Stomach (tissue), 9 donors: ENCODE measurements around the gene STRBP. TPM values are rescaled to one million over a fixed set of nuclear protein-coding genes. Genes with fewer than 3 reads are reported as not detected.

Source experiments
- DNase-seq, 2 donors: peaks; one replicate each; pipeline versions ENCODE4 v3.0.0 to v3.0.0-alpha.2; 2013 to 2019
- H3K27ac ChIP-seq, 5 donors: fragments of 200-600 bp in 4 of 5; sonication (generic) in 4 of 5; one replicate each; pipeline ENCODE4 v1.5.1; 2013 to 2019; ENCODE audit warnings: mild to moderate bottlenecking in 1 of 5, moderate library complexity in 1 of 5
- H3K27me3 ChIP-seq, 3 donors: fragments of 200-600 bp; sonication (generic); one replicate each; pipeline ENCODE4 v1.5.1; 2017 to 2019; ENCODE audit warnings: mixed run types in 1 of 3
- H3K36me3 ChIP-seq, 4 donors: fragments of 200-600 bp; sonication (generic); 1 replicate in 3 of 4; 2 replicates in 1 of 4; pipeline ENCODE4 v1.5.1; 2016 to 2019
- H3K4me1 ChIP-seq, 4 donors: fragments of 200-600 bp; sonication (generic); one replicate each; pipeline ENCODE4 v1.5.1; 2016 to 2019
- H3K4me3 ChIP-seq, 4 donors: fragments of 200-600 bp; sonication (generic) in 3 of 4; one replicate each; pipeline ENCODE4 v1.5.1; 2016 to 2019; ENCODE audit warnings: mild to moderate bottlenecking in 1 of 4
- H3K9me3 ChIP-seq, 4 donors: fragments of 200-600 bp; sonication (generic); one replicate each; pipeline ENCODE4 v1.5.1; 2016 to 2019
- EP300 ChIP-seq: sonication (generic); formaldehyde crosslinking; IDR thresholded peaks from one replicate; pipeline ENCODE4 v1.6.1; 2017; ENCODE audit warnings: antibody characterized with exemption
- POLR2A ChIP-seq, 4 donors: fragments of 450-650 bp; IDR thresholded peaks; one replicate each; pipeline ENCODE4 v1.6.1; 2016; ENCODE audit warnings: antibody characterized with exemption in 4 of 4, control low read depth in 2 of 4, mild to moderate bottlenecking in 1 of 4, moderate library complexity in 1 of 4
- POLR2AphosphoS5 ChIP-seq, 3 donors: sonication (generic); formaldehyde crosslinking; IDR thresholded peaks; one replicate each; pipeline ENCODE4 v1.6.1; 2016; ENCODE audit warnings: antibody characterized with exemption in 3 of 3
- WGBS, 5 donors: extraction: QIAGEN DNeasy Blood & Tissue Kit in 3 of 5; methylation state at CpG; one replicate each; pipeline versions ENCODE4 v1.1.5 to v1.1.7; 2013 to 2018; 5-methylcytosine and 5-hydroxymethylcytosine counted together
- intact Hi-C: fragments of 100-400 bp; cut with DNase I; formaldehyde crosslinking; loops from one replicate; pipeline ENCODE4 v1.15.1; 2023; ENCODE audit warnings: low total_unique reads
- polyA plus RNA-seq, 3 donors: library from polyadenylated mRNA; stranded (reverse); fragments of 200-250 nt; gene quantifications; one replicate each; pipeline ENCODE4 v1.2.3, GENCODE V29; 2013
- total RNA-seq, 5 donors: library from RNA; depleted of rRNA; stranded (reverse); fragments of >200 nt; gene quantifications; one replicate each; pipeline versions ENCODE4 v1.1.0 to v1.2.3, GENCODE V29; 2014 to 2016
- TF ChIP-seq, protein P1 (sequence below), 7 experiments: fragments of 450-650 bp in 4 of 7; fragments of 200-600 bp in 3 of 7; sonication (generic) in 3 of 7; IDR thresholded peaks; one replicate each; pipeline ENCODE4 v1.5.1; 2016 to 2019; ENCODE audit warnings: antibody characterized with exemption in 7 of 7, control low read depth in 2 of 7, mild to moderate bottlenecking in 1 of 7
- donor health status: healthy with polysubstance abuse.
- donor health status: Bipolar disorder and iron deficiency.
- donor health status: healthy.

Gene STRBP
- total and polyA plus RNA-seq, 8 donors, result 5.5 to 21.0 (median 10.2) TPM

GRCh38 chr9:123266655-123267399, 1.6 kb downstream of the STRBP start:
- peak overlapping the region; percentile 79 to 90 (median 82) for H3K4me3 ChIP-seq

GRCh38 chr9:123265833-123266232, 2.6 kb downstream of the STRBP start:
- Histone ChIP-seq H3K4me3 (no peak overlapping the region), H3K4me1 (peaks cover 12 to 32% (median 28%) of the 10 kb centered on the region in 4 donors), H3K27me3 (no peaks in the 10 kb centered on the region), H3K9me3 (no peaks in the 10 kb centered on the region), H3K27ac (no peak overlapping the region), H3K36me3 (no peaks in the 10 kb centered on the region)
- TF ChIP-seq, protein P1, sequence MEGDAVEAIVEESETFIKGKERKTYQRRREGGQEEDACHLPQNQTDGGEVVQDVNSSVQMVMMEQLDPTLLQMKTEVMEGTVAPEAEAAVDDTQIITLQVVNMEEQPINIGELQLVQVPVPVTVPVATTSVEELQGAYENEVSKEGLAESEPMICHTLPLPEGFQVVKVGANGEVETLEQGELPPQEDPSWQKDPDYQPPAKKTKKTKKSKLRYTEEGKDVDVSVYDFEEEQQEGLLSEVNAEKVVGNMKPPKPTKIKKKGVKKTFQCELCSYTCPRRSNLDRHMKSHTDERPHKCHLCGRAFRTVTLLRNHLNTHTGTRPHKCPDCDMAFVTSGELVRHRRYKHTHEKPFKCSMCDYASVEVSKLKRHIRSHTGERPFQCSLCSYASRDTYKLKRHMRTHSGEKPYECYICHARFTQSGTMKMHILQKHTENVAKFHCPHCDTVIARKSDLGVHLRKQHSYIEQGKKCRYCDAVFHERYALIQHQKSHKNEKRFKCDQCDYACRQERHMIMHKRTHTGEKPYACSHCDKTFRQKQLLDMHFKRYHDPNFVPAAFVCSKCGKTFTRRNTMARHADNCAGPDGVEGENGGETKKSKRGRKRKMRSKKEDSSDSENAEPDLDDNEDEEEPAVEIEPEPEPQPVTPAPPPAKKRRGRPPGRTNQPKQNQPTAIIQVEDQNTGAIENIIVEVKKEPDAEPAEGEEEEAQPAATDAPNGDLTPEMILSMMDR (IDR thresholded peaks at IDR 0.05), result no peak
- TF ChIP-seq POLR2A (IDR thresholded peaks at IDR 0.05) (no peak), POLR2AphosphoS5 (IDR thresholded peaks at IDR 0.05) (no peak), EP300 (no peak)
- DNase-seq, result no peak
- WGBS, 5 donors, result 91 to 99% (median 96%) methylated on average over 4 of the region's 4 CpGs
- intact Hi-C loops, result no loop called here

More at GRCh38 chr9:123266655-123267399, 1.6 kb downstream of the STRBP start:
- Histone ChIP-seq H3K27me3 (no peaks in the 10 kb centered on the region), H3K4me1 (peaks cover 12 to 30% (median 21%) of the 10 kb centered on the region in 4 donors), H3K27ac (no peak overlapping the region), H3K36me3 (no peaks in the 10 kb centered on the region), H3K9me3 (no peaks in the 10 kb centered on the region)
- 57 to 73% (median 66%) methylated on average over 9 of the region's 9 CpGs for WGBS, 5 donors
- intact Hi-C loops, result no loop called here
- DNase-seq, result no peak
- no peak for TF ChIP-seq POLR2AphosphoS5 (IDR thresholded peaks at IDR 0.05)
- no peak for TF ChIP-seq EP300
- no peak for TF ChIP-seq POLR2A (IDR thresholded peaks at IDR 0.05)
- TF ChIP-seq, protein P1 (IDR thresholded peaks at IDR 0.05), result no peak

DNA sequence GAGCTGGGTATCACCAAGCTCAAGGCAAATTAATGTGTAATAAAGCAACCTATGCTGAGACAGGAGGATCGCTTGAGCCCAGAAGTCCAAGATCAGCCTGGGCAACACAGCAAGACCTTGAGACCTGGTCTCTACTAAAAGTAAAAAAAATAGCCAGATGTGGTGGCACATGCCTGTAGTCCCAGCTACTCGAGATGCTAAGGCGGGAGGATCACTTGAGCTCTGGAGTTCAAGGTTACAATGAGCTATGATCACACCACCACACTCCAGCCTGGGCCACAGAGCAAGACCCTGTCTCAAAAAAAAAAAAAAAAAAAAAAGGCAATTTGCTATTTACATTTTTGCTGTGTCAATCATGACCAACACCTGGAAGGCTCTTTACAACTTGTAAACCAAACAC, 5.2 kb downstream of the STRBP start:
- no peak overlapping the region for H3K4me3 ChIP-seq
- H3K36me3 ChIP-seq, result no peaks in the 10 kb centered on the region
- H3K27ac ChIP-seq, result no peak overlapping the region
- TF ChIP-seq POLR2AphosphoS5 (IDR thresholded peaks at IDR 0.05) (no peak), EP300 (no peak), POLR2A (IDR thresholded peaks at IDR 0.05) (no peak)
- TF ChIP-seq, protein P1 (IDR thresholded peaks at IDR 0.05), result no peak
- intact Hi-C loops, result no loop called here
- no peaks in the 10 kb centered on the region for H3K9me3 ChIP-seq
- H3K27me3 ChIP-seq, result no peaks in the 10 kb centered on the region
- H3K4me1 ChIP-seq, result peaks cover 12 to 35% (median 24%) of the 10 kb centered on the region in 4 donors
- 54 to 96% (median 77%) methylated on average over 3 of the region's 3 CpGs for WGBS, 5 donors
- no peak for DNase-seq

- TF ChIP-seq EP300 (no peak), POLR2A (IDR thresholded peaks at IDR 0.05) (no peak), POLR2AphosphoS5 (IDR thresholded peaks at IDR 0.05) (no peak)
- TF ChIP-seq, protein P1 (IDR thresholded peaks at IDR 0.05), result no peak
- no peak for DNase-seq
- Histone ChIP-seq H3K4me3 (no peak overlapping the region), H3K27ac (no peak overlapping the region), H3K36me3 (no peaks in the 10 kb centered on the region), H3K27me3 (no peaks in the 10 kb centered on the region), H3K9me3 (no peaks in the 10 kb centered on the region), H3K4me1 (peaks cover 8 to 30% (median 18%) of the 10 kb centered on the region in 4 donors)
- intact Hi-C loops, result no loop called here
- 77 to 100% (median 91%) methylated on average over 1 of the region's 1 CpG for WGBS, 5 donors
Observed at GRCh38 chr9:123262338-123262737, 6.0 kb downstream of the STRBP start.
